Nephron (organoid): Measurements from ENCODE around the gene DUSP18.

Source experiments
- H3K27ac Mint-ChIP-seq, 3 experiments: 2 replicates each; pipeline ENCODE4 v1.8.0; 2020; ENCODE audit warnings: mixed read lengths in 3 of 3, mild to moderate bottlenecking in 2 of 3, moderate library complexity in 1 of 3
- H3K27me3 Mint-ChIP-seq: 2 replicates; pipeline ENCODE4 v1.8.0; 2021; ENCODE audit warnings: low read depth, mild to moderate bottlenecking, moderate library complexity, mixed read lengths
- H3K36me3 Mint-ChIP-seq: 2 replicates; pipeline ENCODE4 v1.8.0; 2020; ENCODE audit warnings: low read depth, mixed read lengths
- H3K4me1 Mint-ChIP-seq: 2 replicates; pipeline ENCODE4 v1.8.0; 2020; ENCODE audit warnings: mixed read lengths
- H3K4me3 Mint-ChIP-seq, 3 experiments: 2 replicates each; pipeline ENCODE4 v1.8.0; 2020; ENCODE audit warnings: mild to moderate bottlenecking in 3 of 3, mixed read lengths in 3 of 3, moderate library complexity in 2 of 3
- H3K9me3 Mint-ChIP-seq: 2 replicates; pipeline ENCODE4 v1.8.0; 2020; ENCODE audit warnings: mixed read lengths
- TF ChIP-seq, protein P1 (sequence below), 3 experiments: fragments of 200-600 bp; sonication (generic); IDR thresholded peaks; one replicate each; pipeline ENCODE4 v1.5.0; 2021; ENCODE audit warnings: antibody characterized with exemption in 3 of 3; ENCODE audit not compliant: unreplicated experiment in 3 of 3

DUSP18 gene

DNA sequence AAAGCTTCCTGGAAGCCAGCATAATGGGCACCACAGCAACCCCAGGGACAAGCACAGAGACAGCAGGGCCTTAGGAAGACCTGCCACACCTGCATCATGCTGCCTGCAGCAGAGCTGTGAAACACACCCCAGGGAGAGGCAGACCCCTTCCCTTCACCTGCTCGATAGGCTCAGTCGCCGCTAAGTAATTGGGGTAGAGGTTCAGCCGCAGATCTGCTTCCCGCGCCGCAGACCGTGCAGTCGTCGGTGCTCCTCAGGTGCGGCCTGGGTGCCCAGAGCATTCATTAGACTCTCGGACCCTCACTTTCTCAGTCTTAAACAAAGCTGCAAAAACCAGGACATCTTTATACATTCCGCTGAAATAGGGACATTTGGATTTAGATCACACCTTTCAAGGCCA, 2.9 kb downstream of the DUSP18 start:
- peaks cover 19% of the 10 kb centered on the region for H3K27me3 Mint-ChIP-seq
- H3K9me3 Mint-ChIP-seq, result no peaks in the 10 kb centered on the region
- H3K27ac Mint-ChIP-seq, result no peak overlapping the region
- peaks cover 15% of the 10 kb centered on the region for H3K36me3 Mint-ChIP-seq
- H3K4me1 Mint-ChIP-seq, result peaks cover 9% of the 10 kb centered on the region
- TF ChIP-seq, protein P1, sequence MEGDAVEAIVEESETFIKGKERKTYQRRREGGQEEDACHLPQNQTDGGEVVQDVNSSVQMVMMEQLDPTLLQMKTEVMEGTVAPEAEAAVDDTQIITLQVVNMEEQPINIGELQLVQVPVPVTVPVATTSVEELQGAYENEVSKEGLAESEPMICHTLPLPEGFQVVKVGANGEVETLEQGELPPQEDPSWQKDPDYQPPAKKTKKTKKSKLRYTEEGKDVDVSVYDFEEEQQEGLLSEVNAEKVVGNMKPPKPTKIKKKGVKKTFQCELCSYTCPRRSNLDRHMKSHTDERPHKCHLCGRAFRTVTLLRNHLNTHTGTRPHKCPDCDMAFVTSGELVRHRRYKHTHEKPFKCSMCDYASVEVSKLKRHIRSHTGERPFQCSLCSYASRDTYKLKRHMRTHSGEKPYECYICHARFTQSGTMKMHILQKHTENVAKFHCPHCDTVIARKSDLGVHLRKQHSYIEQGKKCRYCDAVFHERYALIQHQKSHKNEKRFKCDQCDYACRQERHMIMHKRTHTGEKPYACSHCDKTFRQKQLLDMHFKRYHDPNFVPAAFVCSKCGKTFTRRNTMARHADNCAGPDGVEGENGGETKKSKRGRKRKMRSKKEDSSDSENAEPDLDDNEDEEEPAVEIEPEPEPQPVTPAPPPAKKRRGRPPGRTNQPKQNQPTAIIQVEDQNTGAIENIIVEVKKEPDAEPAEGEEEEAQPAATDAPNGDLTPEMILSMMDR (IDR thresholded peaks at IDR 0.05; ENCODE audit: unreplicated experiment in 3 of 3), result no peak
- peak overlapping the region in 1 of 3 experiments; percentile 5 for H3K4me3 Mint-ChIP-seq

DNA sequence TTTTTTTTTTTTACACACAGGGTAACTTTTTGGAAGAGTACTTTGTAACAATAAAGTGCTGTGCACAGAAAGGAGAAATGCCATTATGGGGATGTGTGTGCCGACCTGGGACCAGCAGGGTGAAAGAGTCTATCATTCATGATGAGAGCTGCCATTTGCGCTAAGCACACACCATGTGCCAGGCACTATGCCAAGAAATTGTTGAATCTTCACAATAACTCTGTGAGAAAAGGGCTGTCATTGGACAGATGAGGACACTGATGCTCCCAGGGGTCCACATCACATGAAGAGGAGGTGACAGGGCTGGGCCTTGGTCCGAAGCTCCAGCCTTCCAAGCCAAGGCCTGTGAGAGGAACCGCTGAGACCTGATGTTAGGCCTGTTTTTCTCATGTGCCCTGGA, 5.6 kb downstream of the DUSP18 start:
- Mint-ChIP-seq H3K27me3 (peaks cover 5% of the 10 kb centered on the region), H3K4me3 (no peak overlapping the region), H3K9me3 (no peaks in the 10 kb centered on the region), H3K36me3 (peaks cover 18% of the 10 kb centered on the region), H3K4me1 (peaks cover 8% of the 10 kb centered on the region), H3K27ac (no peak overlapping the region)
- TF ChIP-seq, protein P1 (IDR thresholded peaks at IDR 0.05; ENCODE audit: unreplicated experiment in 3 of 3), result no peak

DNA sequence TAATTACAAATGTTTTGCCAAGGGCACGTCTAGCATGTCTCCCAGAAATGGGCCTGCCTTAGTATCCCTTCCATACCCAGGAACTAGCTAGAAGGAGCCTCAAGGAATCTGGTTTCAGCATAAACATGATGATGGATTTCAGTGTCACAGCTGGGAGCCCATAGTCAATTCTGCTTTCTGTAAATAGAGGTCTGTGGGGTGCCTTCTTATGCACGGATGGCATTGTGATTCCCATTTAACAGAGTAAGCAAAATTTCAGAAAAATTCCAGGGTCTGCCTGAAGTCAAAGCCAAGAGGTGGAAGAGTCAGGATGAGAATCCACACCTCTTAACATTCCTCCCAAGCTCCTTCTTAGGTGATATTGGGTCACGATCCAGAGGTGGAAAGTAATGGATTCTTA, 12.1 kb downstream of the DUSP18 start:
- Mint-ChIP-seq H3K9me3 (no peaks in the 10 kb centered on the region), H3K4me1 (no peaks in the 10 kb centered on the region), H3K36me3 (peaks cover 13% of the 10 kb centered on the region), H3K27me3 (peaks cover 5% of the 10 kb centered on the region), H3K4me3 (no peak overlapping the region), H3K27ac (no peak overlapping the region)
- TF ChIP-seq, protein P1 (IDR thresholded peaks at IDR 0.05; ENCODE audit: unreplicated experiment in 3 of 3), result no peak

DNA sequence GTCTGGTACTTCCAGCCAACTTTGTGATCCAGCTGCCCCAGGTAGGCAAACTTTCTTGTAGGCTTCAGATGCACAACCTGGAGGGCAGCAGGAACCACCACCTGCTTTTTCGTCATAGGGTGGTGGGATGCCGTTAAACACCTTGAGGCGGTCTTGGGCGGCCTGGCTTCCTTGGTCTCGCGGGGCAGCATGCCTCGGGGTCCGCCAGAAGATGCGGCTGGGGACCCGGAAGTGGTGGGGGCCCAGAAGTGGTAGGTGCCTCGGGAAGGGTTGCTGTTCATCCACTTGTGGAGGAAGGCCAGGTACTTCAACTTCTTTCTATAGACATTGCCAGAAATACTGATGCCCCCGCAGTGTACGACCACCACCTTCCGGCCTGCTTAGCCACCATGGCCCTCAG, 13.3 kb downstream of the DUSP18 start:
- Mint-ChIP-seq H3K36me3 (peaks cover 4% of the 10 kb centered on the region), H3K27me3 (peaks cover 5% of the 10 kb centered on the region), H3K4me1 (no peaks in the 10 kb centered on the region), H3K9me3 (no peaks in the 10 kb centered on the region), H3K27ac (no peak overlapping the region), H3K4me3 (no peak overlapping the region)
- TF ChIP-seq, protein P1 (IDR thresholded peaks at IDR 0.05; ENCODE audit: unreplicated experiment in 3 of 3), result no peak

DNA sequence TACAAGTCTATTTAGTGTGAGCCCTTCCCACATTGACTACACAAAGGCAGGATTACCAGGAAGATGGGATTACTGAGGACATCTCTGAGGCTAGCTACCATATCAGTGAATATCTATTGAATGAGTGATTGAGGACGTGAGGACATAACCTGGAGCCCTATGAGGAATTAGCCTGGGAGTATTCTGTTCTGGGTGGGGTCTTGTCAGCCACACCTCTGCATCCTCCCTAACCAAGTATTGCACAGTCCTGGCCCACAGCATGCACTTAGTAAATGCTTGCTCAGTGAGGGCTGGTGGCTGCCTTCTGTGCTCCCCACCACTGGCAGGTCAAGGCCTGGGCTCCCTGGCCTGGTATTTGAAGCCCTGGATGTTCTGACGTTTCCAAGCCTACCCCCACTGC, 14.8 kb downstream of the DUSP18 start:
- Mint-ChIP-seq H3K9me3 (no peaks in the 10 kb centered on the region), H3K36me3 (peaks cover 4% of the 10 kb centered on the region), H3K4me1 (no peaks in the 10 kb centered on the region), H3K4me3 (no peak overlapping the region), H3K27ac (no peak overlapping the region), H3K27me3 (peaks cover 5% of the 10 kb centered on the region)
- TF ChIP-seq, protein P1 (IDR thresholded peaks at IDR 0.05; ENCODE audit: unreplicated experiment in 3 of 3), result no peak

DNA sequence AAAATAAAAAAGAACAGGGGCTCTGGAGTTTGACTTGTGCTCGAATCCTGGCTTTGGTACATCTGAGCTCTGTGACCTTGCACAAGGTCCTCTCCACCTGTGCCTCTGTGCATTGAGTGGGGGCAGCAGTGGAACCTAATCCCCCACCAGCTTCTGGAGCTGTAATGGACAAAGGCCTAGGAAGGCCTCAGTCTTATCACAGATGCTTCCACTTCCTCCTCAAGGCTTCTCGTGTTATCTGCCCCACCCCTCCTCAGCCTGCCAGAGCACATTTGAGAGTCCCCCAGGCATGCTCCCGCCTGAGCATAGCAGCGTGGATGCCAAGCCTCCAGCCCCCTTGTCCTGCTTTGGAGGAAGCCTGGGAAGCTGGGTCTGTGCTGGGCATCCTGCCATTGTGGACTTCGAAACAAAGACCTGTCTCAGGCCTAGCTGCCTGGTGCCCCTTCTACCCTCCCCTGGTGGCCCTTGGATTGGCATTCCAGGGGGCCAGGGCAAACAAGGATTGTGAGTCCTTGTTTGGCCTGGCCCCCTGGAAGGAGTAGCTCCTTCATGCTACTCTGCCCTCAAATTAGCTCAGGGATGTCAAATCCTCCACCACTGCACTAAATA, 17.1 kb downstream of the DUSP18 start:
- Mint-ChIP-seq H3K27me3 (peaks cover 5% of the 10 kb centered on the region), H3K4me1 (no peaks in the 10 kb centered on the region), H3K9me3 (no peaks in the 10 kb centered on the region), H3K4me3 (no peak overlapping the region), H3K27ac (no peak overlapping the region), H3K36me3 (peaks cover 4% of the 10 kb centered on the region)
- TF ChIP-seq, protein P1 (IDR thresholded peaks at IDR 0.05; ENCODE audit: unreplicated experiment in 3 of 3), result no peak
